DMS 273 (cell line): ENCODE measurements around the gene DENND5B.
"Not testable (repeated sequence)": the region's sequence is repeated elsewhere in the genome, so short reads cannot be mapped to it uniquely, and the experiment has no call there.

Source experiments
- DNase-seq: peaks from one replicate; lab custom pipeline; 2025; ENCODE audit not compliant: unreplicated experiment; lab: John Stamatoyannopoulos, UW

DENND5B gene

GRCh38 chr12:31388713-31389112, 202.2 kb downstream of the DENND5B start:
- DNase-seq, result no peak

- DNase-seq, result no peak
Observed at GRCh38 chr12:31387466-31387865, 203.5 kb downstream of the DENND5B start.

- no peak for DNase-seq
Observed at GRCh38 chr12:31387011-31387410, 203.9 kb downstream of the DENND5B start.

- no peak for DNase-seq
Observed at GRCh38 chr12:31386364-31386777, 204.6 kb downstream of the DENND5B start.

- not testable (repeated sequence) for DNase-seq
Observed at GRCh38 chr12:31377210-31377609, 213.7 kb downstream of the DENND5B start.

- DNase-seq, result not testable (repeated sequence)
Observed at GRCh38 chr12:31375422-31375821, 215.5 kb downstream of the DENND5B start.

GRCh38 chr12:31371256-31371620, 219.7 kb downstream of the DENND5B start:
- no peak for DNase-seq

- no peak for DNase-seq
Observed at GRCh38 chr12:31370531-31371255, 220.2 kb downstream of the DENND5B start.

- no peak for DNase-seq
Observed at GRCh38 chr12:31369712-31370521, 221.0 kb downstream of the DENND5B start.

- DNase-seq, result no peak
Observed at GRCh38 chr12:31368666-31369361, 222.1 kb downstream of the DENND5B start.

- DNase-seq, result no peak
Observed at GRCh38 chr12:31366104-31366621, 224.8 kb downstream of the DENND5B start.

- no peak for DNase-seq
Observed at GRCh38 chr12:31363831-31364230, 227.1 kb downstream of the DENND5B start.

- no peak for DNase-seq
Observed at GRCh38 chr12:31363416-31363809, 227.5 kb downstream of the DENND5B start.

- DNase-seq, result peak; percentile 66
Observed at GRCh38 chr12:31362759-31363415, 228.0 kb downstream of the DENND5B start.

- DNase-seq, result peak; percentile 80
Observed at GRCh38 chr12:31362115-31362758, 228.7 kb downstream of the DENND5B start.

GRCh38 chr12:31361730-31362114, 229.2 kb downstream of the DENND5B start:
- no peak for DNase-seq

GRCh38 chr12:31355747-31356107, 235.2 kb downstream of the DENND5B start:
- no peak for DNase-seq

GRCh38 chr12:31353750-31354708, 236.9 kb downstream of the DENND5B start:
- DNase-seq, result peak; percentile 73

GRCh38 chr12:31346267-31346666, 244.7 kb downstream of the DENND5B start:
- no peak for DNase-seq
